Activated CD4-positive, alpha-beta T cell treated with anti-CD3 and anti-CD28 coated beads, Interleukin-2, amount 50 U/mL, for 16 hours (primary cell): ENCODE measurements around the gene MYB.

Source experiments
- DNase-seq: peaks from one replicate; pipeline ENCODE4 v3.0.0-alpha.2; 2020

Gene MYB

DNA sequence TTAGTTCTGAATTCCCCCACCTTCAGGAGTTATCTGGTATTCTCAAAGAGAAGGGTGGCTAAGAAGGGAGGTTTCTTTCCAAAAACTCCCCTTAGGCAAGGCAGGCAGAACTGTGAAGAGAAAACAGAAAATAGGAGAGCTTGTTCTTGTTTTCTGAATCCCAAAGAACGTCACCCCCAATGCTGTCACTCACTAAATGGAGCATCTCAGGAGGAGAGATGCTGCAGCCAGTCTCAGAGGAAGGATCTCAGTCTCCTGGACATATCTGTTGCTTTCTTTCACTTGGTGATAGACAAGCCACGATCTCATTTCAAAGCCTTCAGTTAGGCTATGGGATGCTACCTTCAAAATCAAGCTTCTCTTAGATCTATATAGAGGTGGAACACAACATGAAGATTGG is 16.1 kb upstream of the MYB start:
- no peak for DNase-seq

DNA sequence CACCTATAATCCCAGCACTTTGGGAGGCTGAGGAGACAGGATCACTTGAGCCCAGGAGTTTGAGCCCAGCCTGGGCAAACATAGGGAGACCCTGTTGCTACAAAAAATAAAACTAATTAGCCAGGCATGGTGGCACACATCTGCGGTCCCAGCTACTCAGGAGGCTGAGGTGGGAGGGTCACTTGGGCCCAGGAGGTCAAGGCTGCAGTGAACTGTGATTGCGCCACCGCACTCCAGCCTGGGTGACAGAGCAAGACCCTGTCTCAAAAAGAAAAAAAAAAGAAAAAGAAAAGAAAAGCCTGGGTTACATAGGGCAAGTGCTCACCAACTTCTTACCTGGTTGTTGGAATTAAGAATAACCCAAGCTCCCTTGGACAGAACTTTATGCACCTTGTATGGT is 14.6 kb upstream of the MYB start:
- no peak for DNase-seq

DNA sequence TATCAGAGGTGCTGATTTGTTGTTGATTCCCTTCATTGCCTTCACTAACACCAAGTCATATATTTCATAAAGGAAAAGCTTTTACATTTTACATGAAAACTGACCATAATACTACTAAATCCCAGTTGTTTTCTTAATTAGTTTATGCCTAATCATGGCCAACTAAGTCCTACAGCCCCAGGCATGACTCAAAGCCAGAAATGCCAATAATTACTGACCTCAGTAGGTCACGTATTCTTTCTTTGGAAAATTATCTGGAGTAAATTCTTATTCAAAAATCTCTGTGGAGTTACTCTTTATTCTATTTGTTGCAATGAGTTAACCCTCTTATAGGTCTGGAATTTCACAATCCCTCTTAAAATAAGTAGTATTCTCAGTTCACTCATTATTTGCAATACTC is 13.5 kb upstream of the MYB start:
- DNase-seq = no peak

DNA sequence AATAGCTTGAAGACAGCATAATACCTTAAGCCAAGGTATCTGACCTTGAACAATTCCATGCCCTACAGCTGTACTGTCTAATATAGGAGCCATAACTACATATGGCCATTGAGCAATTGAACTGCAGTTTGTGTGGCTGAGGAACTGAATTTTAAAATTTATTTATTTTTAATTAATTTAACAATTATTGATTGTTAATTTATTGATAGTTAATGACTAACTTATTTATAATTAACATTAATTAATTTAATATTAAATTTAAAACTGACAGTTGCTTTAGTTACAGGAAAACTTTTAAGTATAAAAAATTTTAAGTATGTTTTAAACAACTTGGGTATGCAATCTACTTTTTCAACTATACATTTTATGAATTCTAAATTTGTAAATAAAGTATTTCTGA is 12.3 kb upstream of the MYB start:
- DNase-seq = no peak

DNA sequence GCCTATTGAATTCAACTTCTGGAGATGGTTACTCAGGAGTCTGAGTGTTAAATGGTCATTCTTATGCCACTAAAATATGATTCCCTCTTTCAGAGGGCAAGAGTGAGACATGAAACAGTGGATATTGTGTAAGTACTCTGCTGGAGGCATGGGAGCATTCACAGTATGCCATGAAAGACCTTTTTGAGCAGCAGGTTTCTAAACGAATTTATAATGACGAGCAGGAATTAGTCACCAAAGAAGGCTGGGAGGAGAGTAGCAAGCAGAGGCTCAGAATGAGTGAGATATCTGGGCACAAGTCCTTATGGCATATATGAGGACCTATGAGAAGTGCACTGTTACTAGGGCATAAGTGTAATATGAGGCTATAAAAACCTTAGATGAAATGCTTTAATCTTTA is 10.9 kb upstream of the MYB start:
- peak; percentile 82 for DNase-seq

DNA sequence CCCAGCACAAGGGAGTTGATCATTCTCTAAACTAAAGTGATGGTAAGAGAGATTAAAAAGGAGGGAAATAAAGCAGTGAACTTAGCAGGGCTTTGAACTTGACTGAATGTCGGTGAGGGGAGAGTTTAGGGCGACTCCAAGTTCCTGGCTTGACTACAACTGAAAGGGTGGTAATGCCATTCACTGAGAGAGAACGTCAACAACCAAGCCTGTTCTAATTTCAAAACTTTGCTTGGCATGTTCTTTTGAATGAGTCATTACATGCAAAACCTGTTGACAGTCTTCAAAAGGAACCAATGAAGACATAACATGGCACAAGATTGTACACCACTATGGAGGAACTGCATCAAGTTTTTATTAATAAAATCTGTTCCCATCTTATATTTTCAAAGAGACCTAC is 10.3 kb upstream of the MYB start:
- peak; percentile 91 for DNase-seq

DNA sequence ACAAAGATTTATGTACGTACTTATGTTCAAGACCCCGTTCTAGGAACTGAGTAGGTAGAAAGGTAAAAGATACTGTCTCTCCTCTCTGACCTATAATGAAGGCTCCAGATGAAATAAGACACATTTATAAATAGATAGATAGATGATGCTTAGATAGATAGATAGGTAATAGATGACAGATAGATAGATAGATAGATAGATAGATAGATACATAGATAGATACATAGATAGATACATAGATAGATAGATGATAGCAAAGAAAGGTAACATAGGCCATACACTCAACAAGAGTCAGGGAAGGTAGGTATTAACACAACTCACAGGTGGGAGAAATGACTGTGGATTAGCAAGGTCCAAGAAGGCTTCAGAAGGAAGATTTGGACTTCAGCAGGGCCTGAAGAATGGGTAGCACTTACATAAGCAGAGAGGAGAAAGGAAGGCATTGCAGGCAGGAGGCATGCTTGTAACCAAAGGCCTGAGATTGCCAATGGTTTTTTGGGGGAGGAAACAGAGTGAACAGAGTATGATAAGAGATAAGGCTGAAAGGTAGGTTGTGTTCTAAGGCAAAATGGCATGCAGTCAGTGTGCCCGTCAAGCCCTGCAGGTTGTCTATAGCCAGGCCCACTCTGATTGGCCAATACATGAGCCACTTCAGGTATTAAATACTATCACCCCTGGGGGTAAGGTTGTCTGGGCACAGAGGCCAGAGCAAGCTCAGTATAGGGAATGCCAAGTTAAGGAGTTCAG is 7.7 kb upstream of the MYB start:
- no peak for DNase-seq

DNA sequence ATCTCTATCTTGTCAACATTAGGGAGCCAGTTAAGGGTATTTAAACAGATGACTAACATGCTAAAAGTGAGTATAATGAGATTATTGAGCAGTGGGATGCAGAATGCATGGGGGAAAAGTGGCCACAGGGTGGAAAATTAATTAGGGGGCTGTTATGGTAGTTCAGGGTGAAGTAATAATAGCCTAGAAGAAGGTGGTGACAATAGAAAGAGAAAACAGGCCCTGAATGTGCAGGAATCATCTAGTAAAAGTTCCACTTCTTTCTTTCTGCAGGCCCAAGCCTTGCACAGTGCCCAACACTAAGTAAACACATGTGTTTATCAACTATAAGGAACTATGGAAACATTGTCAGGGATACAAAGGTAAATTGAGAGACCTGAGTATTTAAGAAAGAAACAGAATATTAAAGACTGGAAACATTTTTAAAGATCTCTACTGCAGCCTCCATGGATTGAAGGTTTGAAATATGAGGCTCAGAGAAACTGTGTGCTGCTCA is 7.1 kb upstream of the MYB start:
- DNase-seq = no peak

DNA sequence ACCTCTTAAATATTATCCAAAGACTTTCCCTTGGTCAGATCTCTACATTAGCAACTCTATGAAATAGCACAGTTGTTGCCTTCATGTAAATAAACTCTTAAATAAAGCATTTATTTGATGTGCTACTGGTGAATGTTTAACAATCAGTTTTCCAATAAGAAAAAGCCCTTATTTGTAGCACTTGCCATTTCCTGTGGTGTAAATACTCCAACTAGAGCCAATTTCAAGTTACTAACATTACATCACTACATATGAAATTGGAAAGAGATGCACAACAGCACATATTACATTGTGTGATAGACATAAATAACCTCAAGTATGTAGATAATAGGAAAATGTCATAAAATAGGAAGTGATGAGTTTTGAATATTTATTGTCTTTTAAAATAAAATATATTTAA is 5.0 kb upstream of the MYB start:
- DNase-seq = no peak

DNA sequence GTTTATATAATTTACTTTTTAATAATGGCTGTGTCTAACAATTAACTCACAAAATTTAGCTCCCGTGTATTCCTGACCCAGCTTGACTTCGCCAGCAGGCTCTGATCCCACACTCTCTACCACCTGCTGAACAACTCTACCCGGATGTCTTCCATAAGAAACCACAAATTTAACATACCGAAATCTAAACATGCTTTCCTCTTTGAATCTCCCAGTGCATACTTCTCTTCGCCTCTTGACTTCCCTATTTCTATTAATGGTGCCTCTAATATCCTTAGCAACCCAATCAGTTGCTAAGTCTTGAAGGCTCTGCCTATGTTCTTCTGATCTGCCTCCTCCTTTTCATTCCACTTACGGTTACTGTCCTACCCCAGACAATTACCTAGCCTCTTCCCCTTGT is 4.6 kb upstream of the MYB start:
- no peak for DNase-seq

DNA sequence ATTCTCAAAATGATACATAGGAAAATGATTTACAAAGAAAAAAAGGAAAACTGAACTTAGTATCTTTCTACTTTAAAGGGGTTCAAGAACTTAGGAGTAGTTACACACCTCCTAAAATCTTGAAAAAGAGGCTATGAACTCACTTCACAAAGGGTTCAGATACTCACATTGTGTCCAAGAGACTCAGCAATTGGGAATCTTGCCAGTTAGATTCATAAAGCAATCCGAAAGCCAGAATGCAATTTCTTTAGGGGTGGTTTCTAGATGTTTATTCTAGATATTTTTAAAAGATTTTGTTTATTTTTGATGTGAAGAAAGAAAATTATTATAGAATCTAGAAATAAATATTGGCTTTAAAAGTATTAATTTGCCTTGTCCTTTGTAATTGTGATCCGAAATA is 1.7 kb upstream of the MYB start:
- DNase-seq = no peak

DNA sequence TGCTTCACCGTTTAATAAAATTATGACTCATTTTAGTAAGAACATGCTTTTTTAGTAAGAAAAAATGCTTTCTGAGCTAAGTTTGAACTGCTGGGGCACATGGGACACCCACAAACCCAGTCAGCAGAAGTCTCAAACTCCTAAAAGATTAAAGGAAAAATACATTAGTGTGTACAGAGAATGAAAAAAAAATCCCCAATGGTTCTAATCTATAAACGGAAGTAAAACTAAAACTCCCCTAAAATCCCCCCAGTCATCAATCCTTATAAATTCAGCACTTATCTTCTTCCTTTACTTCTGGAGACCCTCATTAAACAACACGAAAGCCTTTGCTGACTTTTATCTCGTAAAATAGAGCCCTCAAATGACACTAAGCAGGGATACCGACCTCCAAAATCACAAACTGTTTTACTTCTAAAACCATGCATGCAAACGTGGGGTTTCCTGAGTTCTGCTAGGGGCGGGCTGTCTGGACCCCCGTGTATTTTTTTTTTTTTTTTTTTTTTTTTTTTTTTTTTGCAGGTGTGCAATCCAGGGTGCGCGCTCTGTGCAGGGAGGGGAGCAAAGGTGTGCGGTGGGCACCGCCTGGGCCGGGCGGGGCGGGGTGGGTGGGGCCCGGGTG is 1.1 kb upstream of the MYB start:
- DNase-seq = peak; percentile 70

DNA sequence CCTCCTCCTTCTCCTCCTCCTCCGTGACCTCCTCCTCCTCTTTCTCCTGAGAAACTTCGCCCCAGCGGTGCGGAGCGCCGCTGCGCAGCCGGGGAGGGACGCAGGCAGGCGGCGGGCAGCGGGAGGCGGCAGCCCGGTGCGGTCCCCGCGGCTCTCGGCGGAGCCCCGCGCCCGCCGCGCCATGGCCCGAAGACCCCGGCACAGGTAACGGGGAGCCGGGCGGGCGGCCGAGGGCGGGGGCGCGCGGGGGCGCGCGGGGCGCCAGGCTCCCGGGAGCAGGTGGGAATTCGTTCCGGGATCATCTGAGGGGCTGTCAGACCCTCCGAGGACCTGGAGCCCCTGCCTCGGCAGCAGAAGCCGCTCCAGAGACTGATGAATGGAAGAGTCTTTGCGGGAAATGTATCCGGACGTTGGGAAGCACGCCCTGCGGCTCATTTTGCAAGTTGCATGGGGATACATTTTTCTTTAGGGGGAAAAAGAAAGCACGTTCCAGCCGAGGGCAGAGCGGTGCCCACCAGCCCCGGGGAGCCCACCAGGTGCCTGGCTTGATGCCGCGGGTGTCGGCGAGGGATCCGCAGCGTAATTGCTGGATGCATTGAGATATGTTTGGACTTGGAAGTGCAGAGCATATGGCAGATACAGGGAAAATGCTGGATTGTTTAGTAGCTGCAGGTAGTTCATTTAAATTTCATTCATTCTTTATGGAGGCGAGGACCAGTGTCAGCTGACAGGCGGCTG is 394 bp downstream of the MYB start:
- peak; percentile 44 for DNase-seq

DNA sequence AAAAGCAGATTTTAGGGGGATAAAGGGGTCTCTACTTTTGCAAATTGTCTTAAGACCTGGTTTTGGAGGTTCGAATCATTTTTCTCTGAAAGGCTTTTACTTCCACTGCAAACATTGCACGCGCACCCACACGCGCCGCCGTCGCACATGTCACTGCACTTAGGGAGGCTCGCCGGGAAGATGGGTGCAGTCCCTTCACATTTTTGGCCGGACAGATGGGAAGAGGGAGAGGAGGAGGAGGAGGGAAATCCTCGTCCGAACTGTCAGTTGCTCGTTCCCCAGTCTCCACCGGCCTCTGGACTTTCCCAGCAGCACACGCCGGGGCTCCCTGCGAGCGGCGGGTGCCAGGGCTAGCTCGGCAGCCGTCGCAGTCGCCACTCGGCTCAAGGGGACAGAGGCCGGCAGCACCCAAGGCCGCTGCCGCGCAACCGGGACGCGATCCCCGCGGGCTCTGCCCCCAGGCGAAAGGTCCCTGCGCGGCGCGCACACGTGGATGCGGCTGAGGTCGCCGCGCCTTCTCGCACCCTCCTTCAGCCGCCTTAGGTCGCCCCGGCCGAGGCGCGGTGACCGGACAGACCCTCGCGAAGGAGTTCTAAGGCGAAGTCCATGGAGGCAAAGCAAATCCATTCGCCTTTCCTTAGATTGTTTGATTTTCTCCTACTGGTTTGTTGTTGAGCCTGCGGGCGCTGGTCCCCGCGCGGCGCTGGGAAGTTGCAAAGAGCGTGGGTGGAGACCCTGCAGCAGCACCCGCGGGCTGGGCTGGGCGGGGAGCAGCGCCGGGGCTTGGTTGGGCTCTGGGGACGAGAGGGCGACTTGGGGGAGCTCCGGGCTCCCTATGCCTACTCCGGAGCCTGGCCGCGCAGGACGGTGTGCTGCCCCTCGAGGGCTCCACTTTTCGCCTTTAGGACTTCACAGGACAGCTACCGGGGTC is 1.2 kb downstream of the MYB start:
- peak; percentile 55 for DNase-seq

DNA sequence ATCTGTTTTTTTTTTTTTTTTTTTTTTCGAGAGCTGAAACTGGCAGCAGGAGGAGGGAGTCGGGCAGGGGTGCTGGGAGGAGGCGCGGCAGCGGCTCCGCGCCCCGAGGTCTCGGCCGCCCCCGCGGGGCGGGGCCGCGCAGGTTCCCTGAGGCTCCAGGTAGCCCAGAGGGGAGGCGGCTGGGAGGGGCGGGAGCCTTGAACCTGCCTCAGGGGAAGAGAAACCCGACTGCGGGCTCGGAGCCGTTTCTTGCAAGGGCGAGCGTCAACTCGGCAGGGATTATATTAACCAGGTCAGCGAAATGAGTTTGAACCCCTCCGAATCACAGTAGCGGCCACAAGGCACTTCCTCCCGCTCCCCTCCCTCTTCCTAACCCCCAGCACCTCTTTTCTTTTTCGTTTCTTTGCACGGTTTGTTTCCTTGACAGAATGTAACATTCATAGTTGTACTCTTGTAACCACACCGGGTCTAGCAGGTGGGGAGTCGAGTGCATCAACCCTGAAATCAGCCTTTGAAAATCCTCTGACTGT is 2.0 kb downstream of the MYB start:
- peak; percentile 92 for DNase-seq

DNA sequence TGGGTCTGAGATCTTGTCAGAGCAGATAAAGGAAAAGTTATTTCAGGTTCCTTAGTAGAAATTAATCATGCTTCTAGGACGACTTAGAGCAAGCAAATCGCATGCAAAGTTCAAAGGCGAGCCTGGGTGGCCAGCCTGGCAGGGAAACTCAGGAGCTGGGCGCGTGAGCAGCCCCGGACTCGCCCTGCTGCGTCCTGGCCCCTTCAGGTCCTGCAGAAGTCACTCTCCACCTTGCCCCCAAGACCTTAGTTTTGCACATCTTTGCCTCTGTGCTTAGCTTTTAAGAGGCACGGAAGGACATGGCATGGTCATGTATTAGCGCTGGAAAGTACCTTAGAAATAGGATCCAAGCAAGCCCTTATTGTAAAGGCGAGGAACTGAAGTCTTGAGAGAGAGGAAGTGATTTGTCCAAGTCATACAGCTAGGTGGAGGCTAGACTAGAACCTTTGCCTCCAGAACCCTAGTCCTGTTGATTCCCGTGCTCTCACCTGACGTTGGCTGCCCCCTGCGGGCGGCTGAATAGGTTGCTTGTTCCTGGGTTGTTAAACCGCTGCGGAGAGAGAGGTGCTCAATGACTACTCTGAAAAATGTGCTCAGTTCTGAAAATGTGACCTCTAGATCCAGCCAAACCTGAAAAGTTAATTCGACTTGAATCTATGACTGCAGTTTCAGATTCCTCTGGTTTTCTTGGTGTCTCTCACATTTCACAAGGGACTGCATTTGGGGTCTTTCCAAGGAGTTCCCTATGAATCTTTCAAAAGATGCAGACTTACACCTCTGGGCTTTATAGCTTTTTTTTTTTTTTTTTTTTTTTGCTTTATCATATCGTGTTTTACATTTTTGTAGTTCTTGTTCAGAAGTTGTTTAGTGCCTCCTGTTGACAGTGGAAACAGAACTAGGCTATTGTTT is 2.7 kb downstream of the MYB start:
- peak; percentile 95 for DNase-seq

DNA sequence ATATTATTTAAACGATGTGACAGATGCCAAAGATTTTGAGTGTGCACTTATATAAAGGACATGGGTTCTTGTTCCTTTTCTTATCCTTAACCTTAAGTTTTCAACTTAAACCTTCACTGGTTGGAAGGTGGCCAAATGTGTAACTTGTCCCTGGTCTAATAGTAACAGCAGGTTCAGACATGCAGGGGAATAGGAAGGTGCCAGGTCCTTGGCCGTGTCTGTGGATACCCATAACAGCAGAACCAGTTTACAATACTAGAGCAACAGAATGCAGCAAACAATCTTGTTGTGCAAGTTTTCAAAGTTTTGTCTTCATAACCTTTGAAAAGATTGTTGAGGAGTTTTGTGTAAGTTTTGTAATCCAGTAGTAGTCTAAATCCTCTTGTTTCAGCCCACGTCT is 4.4 kb downstream of the MYB start:
- no peak for DNase-seq

DNA sequence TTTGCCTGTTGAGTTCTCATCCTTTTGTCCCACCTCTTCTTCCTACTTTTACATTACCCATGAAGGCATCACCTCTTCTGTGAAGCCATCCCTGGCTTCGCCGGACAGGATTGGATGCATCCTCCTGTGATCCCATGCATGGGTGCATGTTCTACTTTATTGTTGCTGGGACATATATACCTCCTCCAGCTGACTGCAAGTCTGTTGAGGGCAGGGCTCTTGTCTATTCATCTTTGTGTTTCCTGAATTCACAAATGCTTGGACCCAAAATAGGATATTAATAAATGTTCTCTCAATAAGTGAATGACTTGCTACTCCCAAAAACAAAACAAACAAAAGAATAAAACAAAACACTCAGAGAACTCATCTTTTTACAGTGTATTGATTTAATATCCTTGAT is 5.1 kb downstream of the MYB start:
- DNase-seq = no peak

DNA sequence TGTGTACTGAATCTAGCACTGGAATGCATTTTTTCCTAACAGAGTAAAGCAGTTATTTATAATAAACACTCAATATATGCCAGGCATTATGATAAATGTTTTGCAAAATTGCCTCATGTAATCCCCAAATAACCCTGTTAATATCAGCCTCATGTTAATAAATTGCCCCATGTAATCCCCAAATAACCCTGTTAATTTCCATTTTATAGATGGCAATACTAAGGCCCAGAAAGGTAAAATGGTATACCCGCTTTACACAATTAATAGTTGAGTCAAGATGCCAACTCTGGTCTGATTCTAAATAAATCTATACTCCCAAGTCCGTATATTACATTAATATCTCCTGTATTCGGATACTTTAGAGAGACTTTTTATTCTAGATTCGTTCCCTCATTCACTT is 6.3 kb downstream of the MYB start:
- no peak for DNase-seq

DNA sequence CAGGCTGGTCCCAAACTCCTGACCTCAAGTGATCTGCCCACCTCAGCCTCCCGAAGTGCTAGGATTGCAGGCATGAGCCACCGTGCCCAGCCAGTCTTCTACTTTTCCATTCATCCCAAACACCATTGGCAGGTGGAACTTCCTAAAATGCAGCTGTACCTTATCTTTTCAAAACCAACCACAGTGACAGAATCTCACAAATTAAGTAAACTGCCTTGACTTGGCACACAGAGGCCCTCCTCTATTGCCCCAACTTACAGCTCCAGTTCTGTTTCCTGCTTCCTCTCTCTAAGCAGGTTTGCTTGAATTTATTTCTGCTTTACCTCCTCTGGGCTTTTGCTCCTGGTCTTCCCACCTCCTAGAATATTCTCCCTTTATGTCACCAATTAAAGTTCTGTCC is 7.6 kb downstream of the MYB start:
- DNase-seq = no peak

DNA sequence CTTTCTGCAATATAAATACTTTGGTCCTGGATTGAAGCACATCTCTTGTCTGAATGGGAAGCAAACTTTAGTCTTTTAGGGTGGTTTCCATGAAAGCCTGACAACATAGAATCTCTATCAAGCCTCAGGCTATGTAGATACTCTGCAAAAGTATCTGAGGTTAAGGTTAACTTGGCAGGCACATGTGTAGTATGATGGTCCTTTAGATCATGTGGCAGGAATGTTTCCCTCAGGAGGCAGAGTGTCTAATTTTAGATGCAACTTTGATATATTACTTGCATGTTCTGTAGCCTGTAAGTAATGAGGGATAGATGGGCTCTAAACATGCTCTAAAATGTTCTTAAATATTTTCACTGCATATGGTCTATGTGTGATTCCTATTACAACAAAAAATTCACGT is 8.2 kb downstream of the MYB start:
- no peak for DNase-seq
